ENCODE measurements around the gene DKK2. TPM values are rescaled to one million over a fixed set of nuclear protein-coding genes. Genes with fewer than 3 reads are reported as not detected.

DKK2 gene
- total RNA-seq, 1 experiment from 2014 or later: 0.11 TPM

- no peak overlapping the region for H3K27ac Mint-ChIP-seq
- peaks cover 0 to 2% of the 10 kb centered on the region in 2 experiments; a peak in 4 of 5 replicates for H3K9me3 Mint-ChIP-seq
- no CpG with 5 or more reads among the region's 1 CpG for WGBS (ENCODE audit: extremely low coverage, insufficient read length, low lambda C conversion rate)
- H2BK20ac ChIP-seq (ENCODE audit: low read depth, low read length, poor library complexity, severe bottlenecking): no peak overlapping the region
- H3K4ac ChIP-seq (ENCODE audit: low read depth, low read length): no peak overlapping the region
- H2BK15ac ChIP-seq (ENCODE audit: low read depth, low read length): no peak overlapping the region
- H4K20me1 ChIP-seq (ENCODE audit: control insufficient read depth, insufficient read depth, insufficient read length): no peaks in the 10 kb centered on the region
- no peaks in the 10 kb centered on the region for H3K23me2 ChIP-seq (ENCODE audit: insufficient read length, low read depth, low read length, poor library complexity, severe bottlenecking)
- H3K36me3 Mint-ChIP-seq (ENCODE audit: insufficient read depth in 1 of 3, low read depth in 3 of 3): peaks cover 0 to 13% (median 7%) of the 10 kb centered on the region in 3 experiments; a peak in 4 of 7 replicates
- no peak overlapping the region for H4K5ac ChIP-seq (ENCODE audit: insufficient read length, low read depth, low read length)
- DNase-seq: no peak
- no peak overlapping the region for H3T11ph ChIP-seq (ENCODE audit: low read length)
- no peak overlapping the region for H3K14ac ChIP-seq (ENCODE audit: insufficient read depth, low read length)
- H2BK12ac ChIP-seq (ENCODE audit: insufficient read length, low read depth, low read length): no peak overlapping the region
- no peak overlapping the region for H2AK5ac ChIP-seq (ENCODE audit: insufficient read length, low read length)
- no peaks in the 10 kb centered on the region for H3K27me3 ChIP-seq (ENCODE audit: insufficient read depth, low read length)
- H3K79me1 ChIP-seq (ENCODE audit: insufficient read depth, low read depth, low read length, poor library complexity, severe bottlenecking): no peaks in the 10 kb centered on the region
- no peaks in the 10 kb centered on the region for H3K9me3 ChIP-seq (ENCODE audit: control insufficient read depth, low read depth, low read length)
- H3K79me2 ChIP-seq (ENCODE audit: insufficient read depth, low read length): no peaks in the 10 kb centered on the region
- no peak overlapping the region for H3K23ac ChIP-seq (ENCODE audit: insufficient read length, low read depth, low read length)
- H3K4me3 Mint-ChIP-seq: no peak overlapping the region
- H3K56ac ChIP-seq (ENCODE audit: insufficient read length, low read depth, low read length): no peak overlapping the region
- H3K4me1 Mint-ChIP-seq: peaks cover 23 to 25% of the 10 kb centered on the region in 2 experiments
- H4K8ac ChIP-seq (replicated peaks; ENCODE audit: insufficient read length, low read depth, low read length): no peak overlapping the region
- H3K27me3 Mint-ChIP-seq (ENCODE audit: low read depth): no peaks in the 10 kb centered on the region
- no peak overlapping the region for H3K4me2 ChIP-seq (ENCODE audit: insufficient read depth, insufficient read length, low read length)
- no peak overlapping the region for H3K27ac ChIP-seq (ENCODE audit: insufficient read length, low read depth, low read length)
- no peak overlapping the region for H3K9ac ChIP-seq (ENCODE audit: extremely low read depth, insufficient read length, low read length)
- no peak for TF ChIP-seq CTCF (conservative IDR thresholded peaks at IDR 0.05)
- no peak overlapping the region for H2BK5ac ChIP-seq (ENCODE audit: insufficient read length, low read length)
- H3K4me1 ChIP-seq (ENCODE audit: insufficient read depth, low read length): no peaks in the 10 kb centered on the region; the same call in 1 of the 2 replicates
- H2BK120ac ChIP-seq (ENCODE audit: low read depth, low read length, poor library complexity, severe bottlenecking): no peak overlapping the region
- no peak overlapping the region for H4K91ac ChIP-seq (ENCODE audit: insufficient read length, low read depth, low read length)
- H3K18ac ChIP-seq (ENCODE audit: insufficient read length, low read depth, low read length): no peak overlapping the region
- no peak overlapping the region for H2AFZ ChIP-seq (ENCODE audit: low read length)
Measured at GRCh38 chr4:106986486-106986885, 49.6 kb downstream of the DKK2 start.
